Gastrocnemius medialis (tissue), 4 donors: Measurements from ENCODE around the gene PLXND1. TPM values are rescaled to one million over a fixed set of nuclear protein-coding genes. Genes with fewer than 3 reads are reported as not detected.
A peak's percentile ranks its signal among the peaks of the same experiment; 100 is the strongest.

Experiments
- ATAC-seq, 2 donors: fragments of 150-250 bp; one replicate each; pipeline ENCODE4 v1.9.1; 2016
- DNase-seq, 2 donors: peaks; one replicate each; pipeline ENCODE4 v3.0.0-alpha.2; 2019
- H3K27ac ChIP-seq, 4 donors: fragments of 200-600 bp; sonication (generic); 1 replicate in 1 of 4; 2 replicates in 3 of 4; pipeline ENCODE4 v1.5.1; 2016 to 2018; ENCODE audit warnings: mild to moderate bottlenecking in 2 of 4, moderate library complexity in 1 of 4
- H3K27me3 ChIP-seq, 3 donors: fragments of 200-600 bp; sonication (generic) in 2 of 3; 1 replicate in 1 of 3; 2 replicates in 2 of 3; pipeline versions ENCODE4 v1.5.1 to v1.6.0; 2016 to 2019; ENCODE audit warnings: mild to moderate bottlenecking in 1 of 3, moderate library complexity in 1 of 3
- H3K36me3 ChIP-seq, 2 donors: fragments of 200-600 bp; sonication (generic) in 1 of 2; one replicate each; pipeline ENCODE4 v1.5.1; 2017 to 2018
- H3K4me1 ChIP-seq, 2 donors: fragments of 200-600 bp; sonication (generic) in 1 of 2; one replicate each; pipeline ENCODE4 v1.5.1; 2016 to 2017; ENCODE audit warnings: mild to moderate bottlenecking in 2 of 2
- H3K4me3 ChIP-seq, 4 donors: fragments of 200-600 bp; sonication (generic) in 3 of 4; 1 replicate in 1 of 4; 2 replicates in 3 of 4; pipeline ENCODE4 v1.5.1; 2016 to 2019; ENCODE audit warnings: mild to moderate bottlenecking in 2 of 4
- H3K9me3 ChIP-seq, 3 donors: fragments of 200-600 bp; sonication (generic) in 2 of 3; 1 replicate in 1 of 3; 2 replicates in 2 of 3; pipeline ENCODE4 v1.5.1; 2016 to 2019
- CTCF ChIP-seq, 5 experiments: fragments of 450-650 bp in 3 of 5; fragments of 200-600 bp in 2 of 5; sonication (generic) in 2 of 5; IDR thresholded peaks in 4 of 5; conservative IDR thresholded peaks in 1 of 5; 1 replicate in 4 of 5; 2 replicates in 1 of 5; pipeline ENCODE4 v1.5.1; 2016 to 2019; ENCODE audit warnings: antibody characterized with exemption in 5 of 5, mild to moderate bottlenecking in 3 of 5, moderate library complexity in 3 of 5
- POLR2A ChIP-seq, 2 donors: fragments of 450-650 bp; IDR thresholded peaks; one replicate each; pipeline ENCODE4 v1.6.1; 2017; ENCODE audit warnings: antibody characterized with exemption in 2 of 2, mild to moderate bottlenecking in 2 of 2, moderate library complexity in 2 of 2
- in situ Hi-C, 4 donors: fragments of 200-750 bp; cut with MboI; loops; one replicate each; pipeline versions ENCODE4 v1.15.0 to v1.8.0; 2017; ENCODE audit warnings: low sequenced_read_pairs in 4 of 4
- intact Hi-C: fragments of 100-400 bp; cut with DNase I; formaldehyde crosslinking; loops from one replicate; pipeline ENCODE4 v1.15.1; 2023; ENCODE audit warnings: low total_unique reads
- total RNA-seq, 4 donors: library from RNA; depleted of rRNA; stranded (reverse); fragments of >200 nt; gene quantifications; one replicate each; pipeline versions ENCODE4 v1.1.0 to v1.2.3, GENCODE V29; 2016

PLXND1 gene
- total RNA-seq, 4 donors from 2014 or later = 15.7 to 70.9 (median 19.9) TPM

GRCh38 chr3:129605203-129605921 lies 1.1 kb downstream of the PLXND1 start:
- Histone ChIP-seq H3K4me3 (peak overlapping the region; percentile 56 to 66 (median 61)), H3K9me3 (no peaks in the 10 kb centered on the region), H3K36me3 (no peaks in the 10 kb centered on the region), H3K4me1 (peaks cover 32 to 53% of the 10 kb centered on the region in 2 donors), H3K27me3 (peaks cover 0 to 15% (median 6%) of the 10 kb centered on the region in 3 donors), H3K27ac (peak overlapping the region; percentile 71 to 86 (median 81))
- intact Hi-C loops = loop anchor here (5.0 kb wide), 1 partner anchor 113 kb away; no protein-coding TSS in a partner anchor
- peak; percentile 5 to 18 for ATAC-seq
- TF ChIP-seq CTCF (IDR thresholded peaks at IDR 0.05 in 4 of 5, conservative IDR thresholded peaks at IDR 0.05 in 1 of 5) = no peak
- no peak for TF ChIP-seq POLR2A (IDR thresholded peaks at IDR 0.05)
- in situ Hi-C loops = no loop called here
- peak in 1 of 2 donors; percentile 39 for DNase-seq

- peaks cover 33 to 53% of the 10 kb centered on the region in 2 donors for H3K4me1 ChIP-seq
- intact Hi-C loops = loop anchor here (5.0 kb wide), 1 partner anchor 112 kb away; no protein-coding TSS in a partner anchor
- no peaks in the 10 kb centered on the region for H3K36me3 ChIP-seq
- in situ Hi-C loops = no loop called here
- TF ChIP-seq CTCF (IDR thresholded peaks at IDR 0.05 in 4 of 5, conservative IDR thresholded peaks at IDR 0.05 in 1 of 5) (no peak), POLR2A (IDR thresholded peaks at IDR 0.05) (no peak)
- H3K27me3 ChIP-seq = peaks cover 0 to 15% (median 6%) of the 10 kb centered on the region in 3 donors
- DNase-seq (no peak), ATAC-seq (no peak)
- no peaks in the 10 kb centered on the region for H3K9me3 ChIP-seq
- peak overlapping the region; percentile 56 to 66 (median 60) for H3K4me3 ChIP-seq
- peak overlapping the region in 3 of 4 donors; percentile 80 to 86 (median 82) for H3K27ac ChIP-seq
Observed at GRCh38 chr3:129604767-129605166, 1.7 kb downstream of the PLXND1 start.

GRCh38 chr3:129603991-129604749 lies 2.3 kb downstream of the PLXND1 start:
- intact Hi-C loops (no loop called here), in situ Hi-C loops (no loop called here)
- Histone ChIP-seq H3K27ac (peak overlapping the region; percentile 68 to 86 (median 81)), H3K27me3 (peaks cover 0 to 15% (median 6%) of the 10 kb centered on the region in 3 donors), H3K4me3 (peak overlapping the region; percentile 56 to 66 (median 60)), H3K9me3 (no peaks in the 10 kb centered on the region), H3K4me1 (peaks cover 39 to 51% of the 10 kb centered on the region in 2 donors), H3K36me3 (no peaks in the 10 kb centered on the region)
- DNase-seq (no peak), ATAC-seq (no peak)
- TF ChIP-seq CTCF (IDR thresholded peaks at IDR 0.05 in 4 of 5, conservative IDR thresholded peaks at IDR 0.05 in 1 of 5) (no peak), POLR2A (IDR thresholded peaks at IDR 0.05) (no peak)

- H3K27me3 ChIP-seq = peaks cover 0 to 15% (median 6%) of the 10 kb centered on the region in 3 donors
- H3K4me1 ChIP-seq = peaks cover 42 to 50% of the 10 kb centered on the region in 2 donors
- no peak for TF ChIP-seq POLR2A (IDR thresholded peaks at IDR 0.05)
- TF ChIP-seq CTCF (IDR thresholded peaks at IDR 0.05 in 4 of 5, conservative IDR thresholded peaks at IDR 0.05 in 1 of 5) = no peak
- intact Hi-C loops = no loop called here
- no peaks in the 10 kb centered on the region for H3K36me3 ChIP-seq
- no peak for DNase-seq
- H3K27ac ChIP-seq = peak overlapping the region; percentile 68 to 86 (median 81)
- H3K4me3 ChIP-seq = peak overlapping the region; percentile 56 to 66 (median 60)
- H3K9me3 ChIP-seq = no peaks in the 10 kb centered on the region
- ATAC-seq = no peak
- in situ Hi-C loops = no loop called here
Observed at GRCh38 chr3:129603561-129603942, 2.9 kb downstream of the PLXND1 start.
